GM23338 (cell line): ENCODE data around the gene LDAF1. TPM values are rescaled to one million over a fixed set of nuclear protein-coding genes. Genes with fewer than 3 reads are reported as not detected.

Source experiments
- ATAC-seq: fragments of 200-7000 bp; cut with Tn5 transposase; 3 replicates; pipeline ENCODE4 v1.9.1; 2020
- DNase-seq: peaks from one replicate; pipeline ENCODE4 v3.0.0-alpha.2; 2015; ENCODE audit warnings: low spot score
- H2AFZ ChIP-seq: fragments of 200-600 bp; sonication (generic); 2 replicates; pipeline ENCODE4 v1.8.0; 2016; ENCODE audit warnings: antibody characterized with exemption, mild to moderate bottlenecking, moderate library complexity
- H3F3A ChIP-seq: fragments of 200-600 bp; sonication (generic); replicated peaks from 2 replicates; pipeline ENCODE4 v1.8.0; 2017; ENCODE audit warnings: antibody characterized with exemption, mixed run types, low read depth
- H3K27ac ChIP-seq: fragments of 200-600 bp; sonication (generic); 2 replicates; pipeline ENCODE4 v1.6.1; 2016; ENCODE audit warnings: low read depth
- H3K27me3 ChIP-seq: fragments of 200-600 bp; sonication (generic); 2 replicates; pipeline ENCODE4 v1.8.0; 2016; ENCODE audit warnings: mild to moderate bottlenecking, mixed run types, moderate library complexity; ENCODE audit not compliant: insufficient read depth
- H3K36me3 ChIP-seq: fragments of 200-600 bp; sonication (generic); 2 replicates; pipeline ENCODE4 v1.8.0; 2016; ENCODE audit warnings: mild to moderate bottlenecking; ENCODE audit not compliant: insufficient read depth
- H3K4me1 ChIP-seq: fragments of 200-600 bp; sonication (generic); 2 replicates; pipeline ENCODE4 v1.8.0; 2016; ENCODE audit warnings: mild to moderate bottlenecking, moderate library complexity; ENCODE audit not compliant: insufficient read depth
- H3K4me2 ChIP-seq: fragments of 200-600 bp; sonication (generic); 2 replicates; pipeline ENCODE4 v1.7.1; 2017; ENCODE audit warnings: mixed run types
- H3K4me3 ChIP-seq: fragments of 200-600 bp; sonication (generic); 2 replicates; pipeline ENCODE4 v1.6.1; 2016; ENCODE audit warnings: mixed run types
- H3K79me2 ChIP-seq: fragments of 200-600 bp; sonication (generic); replicated peaks from 2 replicates; pipeline ENCODE4 v1.8.0; 2017; ENCODE audit warnings: mild to moderate bottlenecking; ENCODE audit not compliant: insufficient read depth
- H3K9me2 ChIP-seq: fragments of 200-600 bp; sonication (generic); 2 replicates; pipeline ENCODE4 v1.8.0; 2017; ENCODE audit not compliant: insufficient read depth
- H4K20me1 ChIP-seq: fragments of 200-600 bp; sonication (generic); replicated peaks from 2 replicates; pipeline ENCODE4 v1.8.0; 2017; ENCODE audit warnings: mild to moderate bottlenecking; ENCODE audit not compliant: insufficient read depth
- H3K27ac Mint-ChIP-seq: 2 replicates; pipeline ENCODE4 v1.8.0; 2020; ENCODE audit warnings: inconsistent platforms, mild to moderate bottlenecking, moderate library complexity, mixed read lengths
- H3K27me3 Mint-ChIP-seq: 3 replicates; pipeline ENCODE4 v1.8.0; 2022; ENCODE audit warnings: low read depth, mild to moderate bottlenecking, moderate library complexity, mixed read lengths, inconsistent platforms; ENCODE audit not compliant: insufficient read depth, poor library complexity
- H3K36me3 Mint-ChIP-seq: 3 replicates; pipeline ENCODE4 v1.8.0; 2021; ENCODE audit warnings: low read depth, mild to moderate bottlenecking, inconsistent platforms, moderate library complexity, mixed read lengths
- H3K4me1 Mint-ChIP-seq: 3 replicates; pipeline ENCODE4 v1.8.0; 2020; ENCODE audit warnings: mild to moderate bottlenecking, inconsistent platforms, mixed read lengths
- H3K4me3 Mint-ChIP-seq: 3 replicates; pipeline ENCODE4 v1.8.0; 2021; ENCODE audit warnings: moderate library complexity, mild to moderate bottlenecking, inconsistent platforms, mixed read lengths
- H3K9me3 Mint-ChIP-seq: 3 replicates; pipeline ENCODE4 v1.8.0; 2020; ENCODE audit warnings: moderate library complexity, mild to moderate bottlenecking, inconsistent platforms, mixed read lengths
- NANOG ChIP-seq: IDR thresholded peaks from 2 replicates; pipeline ENCODE4 v1.6.1; 2016; ENCODE audit warnings: antibody characterized with exemption, borderline replicate concordance
- polyA plus RNA-seq: library from polyadenylated mRNA; unstranded; fragments of >200 nt; fragmentation: Nextera tagmentation; extraction: Ambion mirVana; gene quantifications from 2 replicates; pipeline ENCODE4 v1.2.1, GENCODE V29; 2016
- total RNA-seq: library from RNA; depleted of rRNA; stranded (reverse); fragments of >200 nt; shearing (Covaris generic); gene quantifications from 2 replicates; pipeline ENCODE4 v1.2.3, GENCODE V29; 2014; rRNA removed

The LDAF1 gene
- total and polyA plus RNA-seq, 2 experiments from 2014 or later, result 20.5 to 33.8 TPM

- Histone ChIP-seq H4K20me1 (no peaks in the 10 kb centered on the region), H3K4me2 (no peak overlapping the region), H3F3A (no peaks in the 10 kb centered on the region), H2AFZ (no peak overlapping the region), H3K27ac (no peak overlapping the region), H3K27me3 (no peaks in the 10 kb centered on the region), H3K9me2 (0 out of 2 replicates have a peak, but pooled peaks cover 9% of the 10 kb centered on the region), H3K79me2 (no peaks in the 10 kb centered on the region), H3K4me3 (no peak overlapping the region), H3K36me3 (no peaks in the 10 kb centered on the region), H3K4me1 (peaks cover 7% of the 10 kb centered on the region)
- DNase-seq (no peak), ATAC-seq (no peak)
- H3K36me3 Mint-ChIP-seq, result no peaks in the 10 kb centered on the region
- no peak overlapping the region for H3K4me3 Mint-ChIP-seq
- TF ChIP-seq NANOG, result no peak
- no peaks in the 10 kb centered on the region for H3K27me3 Mint-ChIP-seq
- peaks cover 10% of the 10 kb centered on the region for H3K4me1 Mint-ChIP-seq
- no peaks in the 10 kb centered on the region for H3K9me3 Mint-ChIP-seq
- H3K27ac Mint-ChIP-seq, result no peak overlapping the region
Observed at GRCh38 chr16:21228361-21228872, 69.9 kb downstream of the LDAF1 start.

Other genes starting within 250 kb of the LDAF1 start
- 1.2 and 1.3 TPM in 2 replicates for gene DNAH3, start 7.8 kb upstream of the LDAF1 start, total RNA-seq
- 0.70 and 1.0 TPM in 2 replicates for gene DNAH3, start 7.8 kb upstream of the LDAF1 start, polyA plus RNA-seq
- gene ZP2, start 52.9 kb downstream of the LDAF1 start, total RNA-seq, result 0.16 TPM in 1 of 2 replicates, not detected in the other
- not detected in 2 replicates for gene ZP2, start 52.9 kb downstream of the LDAF1 start, polyA plus RNA-seq
- gene ANKS4B, start 75.0 kb downstream of the LDAF1 start, total RNA-seq, result 0.04 and 0.07 TPM in 2 replicates
- 0.05 TPM in 1 of 2 replicates, not detected in the other for gene ANKS4B, start 75.0 kb downstream of the LDAF1 start, polyA plus RNA-seq
- 15.5 and 18.0 TPM in 2 replicates for gene CRYM, start 119.6 kb downstream of the LDAF1 start, total RNA-seq
- 15.2 and 17.6 TPM in 2 replicates for gene CRYM, start 119.6 kb downstream of the LDAF1 start, polyA plus RNA-seq